HepG2 (cell line): ENCODE results near the gene SDC1. TPM values are rescaled to one million over a fixed set of nuclear protein-coding genes. Genes with fewer than 3 reads are reported as not detected.

Experiments used
- BRD4 ChIP-seq: sonication (generic); formaldehyde crosslinking; IDR thresholded peaks from 2 replicates; pipeline ENCODE4 v1.4.0; 2020; ENCODE audit warnings: missing genetic modification reagents
- DBP ChIP-seq: sonication (generic); formaldehyde crosslinking; IDR thresholded peaks from 2 replicates; pipeline ENCODE4 v1.4.0; 2020; ENCODE audit warnings: missing genetic modification reagents; ENCODE audit errors: not compliant biosample characterization
- KDM2A ChIP-seq: sonication (generic); formaldehyde crosslinking; IDR thresholded peaks from 2 replicates; pipeline ENCODE4 v1.4.0; 2020; ENCODE audit warnings: low read depth, missing genetic modification reagents, borderline replicate concordance
- KMT2A ChIP-seq: sonication (generic); formaldehyde crosslinking; IDR thresholded peaks from 2 replicates; pipeline ENCODE4 v1.4.0; 2020; ENCODE audit warnings: missing genetic modification reagents
- MXD4 ChIP-seq: IDR thresholded peaks from 2 replicates; pipeline ENCODE4 v1.6.1; 2016; ENCODE audit warnings: mild to moderate bottlenecking, missing biosample characterization, missing genetic modification reagents
- PAXIP1 ChIP-seq: sonication (generic); formaldehyde crosslinking; conservative IDR thresholded peaks from 2 replicates; pipeline ENCODE4 v1.4.0; 2020; ENCODE audit warnings: mild to moderate bottlenecking, missing genetic modification reagents, moderate library complexity
- RXRA ChIP-seq: sonication (generic); formaldehyde crosslinking; IDR thresholded peaks from 2 replicates; pipeline ENCODE4 v1.5.1; 2020; ENCODE audit warnings: missing genetic modification reagents
- ZFP36 ChIP-seq: fragments of 150-350 bp; IDR thresholded peaks from 2 replicates; pipeline ENCODE4 v1.6.1; 2018; ENCODE audit warnings: borderline replicate concordance, low read length, low read depth; ENCODE audit not compliant: partially characterized antibody
- ZNF101 ChIP-seq: sonication (generic); formaldehyde crosslinking; IDR thresholded peaks from 2 replicates; pipeline ENCODE4 v1.4.0; 2020; ENCODE audit warnings: mild to moderate bottlenecking, low read depth, missing genetic modification reagents, borderline replicate concordance
- ZNF496 ChIP-seq: sonication (generic); formaldehyde crosslinking; IDR thresholded peaks from 2 replicates; pipeline ENCODE4 v1.8.1; 2023; ENCODE audit warnings: mild to moderate bottlenecking, moderate library complexity, missing genetic modification reagents; ENCODE audit not compliant: insufficient replicate concordance
- ZNF678 ChIP-seq: sonication (generic); formaldehyde crosslinking; IDR thresholded peaks from 2 replicates; pipeline ENCODE4 v1.4.0; 2020; ENCODE audit warnings: mild to moderate bottlenecking, missing genetic modification reagents
- polyA plus RNA-seq, 8 experiments: library from polyadenylated mRNA; depleted of rRNA in 3 of 8; stranded (reverse) in 7 of 8; unstranded in 1 of 8; fragments of >200 nt; fragmentation: Illumina TruSeq in 4 of 8; extraction: Trizol in 4 of 8; gene quantifications; 2 replicates each; pipeline versions ENCODE4 v1.2.1 to v1.2.3, GENCODE V29; 2011 to 2016; ENCODE audit warnings: low read depth in 4 of 8, missing spikeins in 1 of 8, mixed read lengths in 1 of 8; ENCODE audit not compliant: insufficient read depth in 1 of 8
- total RNA-seq, 5 experiments: library from RNA; depleted of rRNA; stranded (reverse); fragments of >200 nt; fragmentation: Illumina TruSeq; extraction: Trizol; gene quantifications; 2 replicates each; pipeline ENCODE4 v1.2.3, GENCODE V29; 2016; ENCODE audit warnings: low read depth in 1 of 5

SDC1 gene
- total and polyA plus RNA-seq, 2 of the 13 experiments (the other 11 are each of a cell fraction or from before 2014, with no cell fraction given) = 108 to 119 TPM

- TF ChIP-seq DBP = no peak
- TF ChIP-seq ZFP36 = no peak
- TF ChIP-seq ZNF678 (CRISPR knock-in tag) = no peak
- TF ChIP-seq KDM2A = 0 out of 2 replicates have a peak, but pooled peaks have one; percentile 3
- peak; percentile 41; the same call in 1 of the 2 replicates for TF ChIP-seq MXD4 (CRISPR knock-in tag)
- TF ChIP-seq PAXIP1 (CRISPR knock-in tag) = peak; percentile 44
- no peak for TF ChIP-seq ZNF101
- TF ChIP-seq RXRA (CRISPR knock-in tag) = 0 out of 2 replicates have a peak, but pooled peaks have one; percentile 24
- TF ChIP-seq ZNF496 (CRISPR knock-in tag) = no peak
- TF ChIP-seq BRD4 (CRISPR knock-in tag) = 0 out of 2 replicates have a peak, but pooled peaks have one; percentile 61
- 0 out of 2 replicates have a peak, but pooled peaks have one; percentile 27 for TF ChIP-seq KMT2A
Observed at GRCh38 chr2:20192781-20193180, 32.1 kb downstream of the SDC1 start (continued).
